Stimulated activated CD8-positive, alpha-beta memory T cell treated with anti-CD3 and anti-CD28 coated beads, Interleukin-7, amount 100 ng/mL, for 1 hour (primary cell): ENCODE measurements around the gene KLHL3.

Experiments
- DNase-seq, 2 donors: peaks; one replicate each; pipeline ENCODE4 v3.0.0-alpha.2; 2020; ENCODE audit warnings: low read depth in 2 of 2

KLHL3 gene

GRCh38 chr5:137708796-137709559 lies 26.9 kb downstream of the KLHL3 start:
- DNase-seq, result no peak

GRCh38 chr5:137708062-137708461 lies 27.8 kb downstream of the KLHL3 start:
- no peak for DNase-seq

- DNase-seq, result no peak
These were observed 29.0 kb downstream of the KLHL3 start for GRCh38 chr5:137706841-137707240.

- no peak for DNase-seq
These were observed 30.8 kb downstream of the KLHL3 start for GRCh38 chr5:137705106-137705505.

- DNase-seq, result no peak
These were observed 32.3 kb downstream of the KLHL3 start for GRCh38 chr5:137703565-137703964.

- DNase-seq, result no peak
These were observed 35.6 kb downstream of the KLHL3 start for GRCh38 chr5:137700282-137700680.

- no peak for DNase-seq
These were observed 36.3 kb downstream of the KLHL3 start for GRCh38 chr5:137699336-137700281.

- no peak for DNase-seq
These were observed 39.4 kb downstream of the KLHL3 start for GRCh38 chr5:137696481-137696880.

- no peak for DNase-seq
These were observed 40.0 kb downstream of the KLHL3 start for GRCh38 chr5:137695651-137696428.

- no peak for DNase-seq
These were observed 41.8 kb downstream of the KLHL3 start for GRCh38 chr5:137693951-137694721.

- DNase-seq, result no peak
These were observed 42.5 kb downstream of the KLHL3 start for GRCh38 chr5:137693307-137693950.

GRCh38 chr5:137689306-137689705 lies 46.6 kb downstream of the KLHL3 start:
- no peak for DNase-seq

- DNase-seq, result no peak
These were observed 47.6 kb downstream of the KLHL3 start for GRCh38 chr5:137688210-137688840.

GRCh38 chr5:137684761-137685160 lies 51.1 kb downstream of the KLHL3 start:
- no peak for DNase-seq

- DNase-seq, result no peak
These were observed 54.7 kb downstream of the KLHL3 start for GRCh38 chr5:137681191-137681590.

- DNase-seq, result no peak
These were observed 56.0 kb downstream of the KLHL3 start for GRCh38 chr5:137679910-137680309.

- no peak for DNase-seq
These were observed 56.7 kb downstream of the KLHL3 start for GRCh38 chr5:137679195-137679594.

- no peak for DNase-seq
These were observed 63.0 kb downstream of the KLHL3 start for GRCh38 chr5:137672881-137673280.

GRCh38 chr5:137672001-137672400 lies 63.9 kb downstream of the KLHL3 start:
- no peak for DNase-seq

GRCh38 chr5:137669811-137670210 lies 66.1 kb downstream of the KLHL3 start:
- no peak for DNase-seq
